HepG2 (cell line): Measurements from ENCODE around the gene GPR158. TPM values are rescaled to one million over a fixed set of nuclear protein-coding genes. Genes with fewer than 3 reads are reported as not detected.

Source experiments
- ATAC-seq: fragments of 200-7000 bp; cut with Tn5 transposase; 3 replicates; pipeline ENCODE4 v1.9.1; 2020; ENCODE audit warnings: mild to moderate bottlenecking, moderate library complexity
- BruUV-seq: library from RNA; stranded (reverse); fragments of 400-500 nt; replicated peaks from 2 replicates; lab custom pipeline; 2021; lab: Mats Ljungman, UMichigan
- CTCF ChIA-PET: fragments of 300-600 bp; formaldehyde crosslinking; extraction: SDS; loops from one replicate; lab custom pipeline; 2021; ENCODE audit warnings: low total read pairs, inconsistent platforms, low intra/inter-chr PET ratio; lab: Yijun Ruan, JAX
- POLR2A ChIA-PET: fragments of 350-600 bp; sonication (Branson Sonifier 250); formaldehyde crosslinking; loops from one replicate; lab custom pipeline; 2020; ENCODE audit warnings: antibody characterized with exemption, inconsistent platforms; lab: Yijun Ruan, JAX
- DNase-seq: peaks from one replicate; pipeline ENCODE4 v3.0.0-alpha.2; 2015; ENCODE audit warnings: low spot score
- FAIRE-seq: peaks from 3 replicates; lab custom pipeline; 2011; peaks lifted over from hg19 to GRCh38; lab: Jason Lieb, UNC
- H2AFZ ChIP-seq: one replicate; pipeline ENCODE4 v1.6.1; 2011; ENCODE audit warnings: low read length, inconsistent platforms
- H3K27ac ChIP-seq: fragments of 300-600 bp; 3 replicates; pipeline ENCODE4 v1.8.0; 2011; ENCODE audit warnings: mixed run types, mild to moderate bottlenecking, mixed read lengths, low read length, inconsistent platforms; ENCODE audit not compliant: insufficient read depth; ENCODE audit errors: extremely low read length
- H3K27me3 ChIP-seq, 2 experiments: fragments of 200-600 bp in 1 of 2; 2 replicates in 1 of 2; 3 replicates in 1 of 2; pipeline versions ENCODE4 v1.6.0 to v1.8.0; 2011; ENCODE audit warnings: low read length in 2 of 2, mild to moderate bottlenecking in 2 of 2, moderate library complexity in 2 of 2, inconsistent platforms in 1 of 2; ENCODE audit not compliant: insufficient read depth in 2 of 2, control insufficient read depth in 1 of 2
- H3K36me3 ChIP-seq, 2 experiments: fragments of 200-600 bp in 1 of 2; replicated peaks in 1 of 2; 2 replicates in 1 of 2; 3 replicates in 1 of 2; pipeline versions ENCODE4 v1.5.1 to v1.8.0; 2011; ENCODE audit warnings: low read length in 2 of 2, inconsistent platforms in 1 of 2; ENCODE audit not compliant: insufficient read depth in 2 of 2, control insufficient read depth in 1 of 2
- H3K4me1 ChIP-seq: 2 replicates; pipeline ENCODE4 v1.5.1; 2012; ENCODE audit warnings: low read length, inconsistent platforms; ENCODE audit not compliant: insufficient read depth
- H3K4me2 ChIP-seq: 2 replicates; pipeline ENCODE4 v1.6.0; 2011; ENCODE audit warnings: low read depth, low read length, inconsistent platforms
- H3K4me3 ChIP-seq, 3 experiments: fragments of 200-600 bp in 1 of 3; sonication (generic), shearing (Covaris generic) in 1 of 3; replicated peaks in 1 of 3; 2 replicates each; pipeline ENCODE4 v1.5.1; 2011 to 2016; ENCODE audit warnings: low read length in 3 of 3, inconsistent platforms in 2 of 3, low read depth in 2 of 3, mild to moderate bottlenecking in 2 of 3, control low read depth in 1 of 3, mixed read lengths in 1 of 3; ENCODE audit not compliant: insufficient read depth in 1 of 3
- H3K79me2 ChIP-seq: one replicate; pipeline ENCODE4 v1.6.1; 2011; ENCODE audit warnings: low read length, inconsistent platforms; ENCODE audit not compliant: insufficient read depth
- H3K9ac ChIP-seq: 2 replicates; pipeline ENCODE4 v1.6.0; 2011; ENCODE audit warnings: mild to moderate bottlenecking, low read depth, low read length, inconsistent platforms; ENCODE audit not compliant: insufficient read depth
- H3K9me3 ChIP-seq: 2 replicates; pipeline ENCODE4 v1.5.1; 2012; ENCODE audit warnings: mild to moderate bottlenecking, low read length
- H4K20me1 ChIP-seq: 2 replicates; pipeline ENCODE4 v1.6.0; 2011; ENCODE audit warnings: inconsistent platforms, mild to moderate bottlenecking, low read length, moderate library complexity; ENCODE audit not compliant: insufficient read depth
- FOXP4 ChIP-seq: sonication (generic); formaldehyde crosslinking; IDR thresholded peaks from 2 replicates; pipeline ENCODE4 v1.4.0; 2020; ENCODE audit warnings: missing genetic modification reagents
- GLI4 ChIP-seq: sonication (generic); formaldehyde crosslinking; IDR thresholded peaks from 2 replicates; pipeline ENCODE4 v1.5.1; 2020; ENCODE audit warnings: missing genetic modification reagents, mild to moderate bottlenecking, moderate library complexity, borderline replicate concordance
- NFAT5 ChIP-seq: sonication (generic); formaldehyde crosslinking; IDR thresholded peaks from 2 replicates; pipeline ENCODE4 v1.4.0; 2020; ENCODE audit warnings: missing genetic modification reagents
- TARDBP ChIP-seq: sonication (generic); formaldehyde crosslinking; IDR thresholded peaks from 2 replicates; pipeline ENCODE4 v1.8.0; 2022; ENCODE audit warnings: mild to moderate bottlenecking, missing genetic modification reagents
- TCF7L2 ChIP-seq: IDR thresholded peaks from 2 replicates; pipeline ENCODE4 v1.6.1; 2011; ENCODE audit warnings: mild to moderate bottlenecking, low read depth, low read length, moderate library complexity
- ZBTB4 ChIP-seq: sonication (generic); formaldehyde crosslinking; IDR thresholded peaks from 2 replicates; pipeline ENCODE4 v1.4.0; 2020; ENCODE audit warnings: missing genetic modification reagents, mild to moderate bottlenecking, borderline replicate concordance
- ZFAT ChIP-seq: sonication (generic); formaldehyde crosslinking; conservative IDR thresholded peaks from 2 replicates; pipeline ENCODE4 v1.8.1; 2023; ENCODE audit warnings: missing genetic modification reagents, inconsistent platforms
- ZNF280B ChIP-seq: sonication (generic); formaldehyde crosslinking; IDR thresholded peaks from 2 replicates; pipeline ENCODE4 v1.5.0; 2020; ENCODE audit warnings: missing genetic modification reagents, mild to moderate bottlenecking, borderline replicate concordance
- WGBS: methylation state at CpG from one replicate; pipeline ENCODE4 v1.1.6; 2017; ENCODE audit warnings: low lambda C conversion rate; 5-methylcytosine and 5-hydroxymethylcytosine counted together
- in situ Hi-C: cut with HindIII; loops from 2 replicates; pipeline ENCODE4 v1.10.0; 2017; ENCODE audit warnings: low pct_unique_long_range_greater_than_20kb; ENCODE audit not compliant: extremely low pct_ligation_motif_present
- intact Hi-C: fragments of 100-400 bp; cut with micrococcal nuclease; formaldehyde crosslinking; loops from one replicate; pipeline ENCODE4 v1.10.0; 2022; ENCODE audit not compliant: unreplicated experiment
- polyA plus RNA-seq, 8 experiments: library from polyadenylated mRNA; depleted of rRNA in 3 of 8; stranded (reverse) in 7 of 8; unstranded in 1 of 8; fragments of >200 nt; fragmentation: Illumina TruSeq in 4 of 8; extraction: Trizol in 4 of 8; gene quantifications; 2 replicates each; pipeline versions ENCODE4 v1.2.1 to v1.2.3, GENCODE V29; 2011 to 2016; ENCODE audit warnings: low read depth in 4 of 8, missing spikeins in 1 of 8, mixed read lengths in 1 of 8; ENCODE audit not compliant: insufficient read depth in 1 of 8
- total RNA-seq, 5 experiments: library from RNA; depleted of rRNA; stranded (reverse); fragments of >200 nt; fragmentation: Illumina TruSeq; extraction: Trizol; gene quantifications; 2 replicates each; pipeline ENCODE4 v1.2.3, GENCODE V29; 2016; ENCODE audit warnings: low read depth in 1 of 5
- TF ChIP-seq, protein P1 (sequence below): sonication (generic); formaldehyde crosslinking; IDR thresholded peaks from 2 replicates; pipeline ENCODE4 v1.4.0; 2020; ENCODE audit warnings: mild to moderate bottlenecking, missing genetic modification reagents

GPR158 gene
- total and polyA plus RNA-seq, 2 of the 13 experiments (the other 11 are each of a cell fraction or from before 2014, with no cell fraction given) = not detected

DNA sequence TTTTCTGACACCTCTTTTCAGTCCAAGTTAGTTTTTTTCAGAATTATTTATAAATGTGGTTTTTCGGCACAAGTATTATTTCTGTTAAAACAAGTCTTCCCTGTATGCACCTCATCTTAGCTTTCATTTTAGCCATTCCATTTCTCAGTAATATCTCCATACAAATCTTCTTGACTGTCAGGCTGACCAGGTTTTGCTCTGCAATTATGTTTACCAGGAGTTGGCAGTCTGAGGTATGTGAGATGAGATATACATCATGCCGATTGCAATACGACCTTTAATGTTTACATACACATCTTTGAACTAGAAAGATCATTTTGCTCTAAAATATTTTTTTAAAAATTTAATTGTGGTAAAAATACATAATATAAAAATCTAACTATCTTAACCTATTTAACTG is 209.8 kb downstream of the GPR158 start:
- under 1% methylated on average over 3 of the region's 3 CpGs for WGBS
- POLR2A ChIA-PET = no interaction called here
- in situ Hi-C loops = no loop called here
- TF ChIP-seq FOXP4 = no peak
- no peak for TF ChIP-seq ZNF280B (CRISPR knock-in tag)
- TF ChIP-seq GLI4 = no peak
- TF ChIP-seq TCF7L2 = no peak
- TF ChIP-seq ZBTB4 (CRISPR knock-in tag) = no peak
- TF ChIP-seq ZFAT (CRISPR knock-in tag) = no peak
- TF ChIP-seq TARDBP (CRISPR knock-in tag) = no peak
- TF ChIP-seq, protein P1, sequence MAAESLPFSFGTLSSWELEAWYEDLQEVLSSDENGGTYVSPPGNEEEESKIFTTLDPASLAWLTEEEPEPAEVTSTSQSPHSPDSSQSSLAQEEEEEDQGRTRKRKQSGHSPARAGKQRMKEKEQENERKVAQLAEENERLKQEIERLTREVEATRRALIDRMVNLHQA (CRISPR knock-in tag) = no peak
- TF ChIP-seq NFAT5 (CRISPR knock-in tag) = no peak

More for the DNA sequence above, 209.8 kb downstream of the GPR158 start:
- no peaks in the 10 kb centered on the region for H4K20me1 ChIP-seq
- no TSS peak for BruUV-seq
- peaks cover 29% of the 10 kb centered on the region for H3K9me3 ChIP-seq
- DNase-seq = no peak
- no peak overlapping the region for H3K4me2 ChIP-seq
- H2AFZ ChIP-seq = no peak overlapping the region
- H3K9ac ChIP-seq = no peak overlapping the region
- intact Hi-C loops = no loop called here
- no peak overlapping the region for H3K4me3 ChIP-seq
- no peak for ATAC-seq
- FAIRE-seq = no peak
- no peaks in the 10 kb centered on the region for H3K27me3 ChIP-seq
- no peaks in the 10 kb centered on the region for H3K79me2 ChIP-seq
- no peak overlapping the region for H3K27ac ChIP-seq
- no peaks in the 10 kb centered on the region for H3K4me1 ChIP-seq
- H3K36me3 ChIP-seq = no peaks in the 10 kb centered on the region
- CTCF ChIA-PET = no interaction called here
